ENCODE results near the gene WDR62.

DNA sequence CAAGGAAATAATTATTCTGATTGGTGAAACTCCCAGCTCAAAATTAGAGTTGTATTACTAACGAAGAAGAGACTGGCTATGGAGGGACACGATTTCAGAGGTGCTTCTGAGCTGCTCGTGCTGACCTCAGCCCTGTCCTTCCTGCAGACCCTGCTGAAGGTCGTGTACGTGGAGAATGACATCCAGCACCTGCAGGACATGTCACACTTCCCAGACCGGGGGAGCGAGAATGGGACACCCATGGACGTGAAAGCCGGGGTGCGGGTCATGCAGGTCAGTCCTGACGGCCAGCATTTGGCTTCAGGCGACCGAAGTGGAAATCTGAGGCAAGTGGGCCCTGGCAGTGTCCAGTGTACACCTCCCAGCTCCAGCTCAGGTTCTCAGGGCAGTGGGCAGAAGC, 28.2 kb downstream of the WDR62 start:
- no peak for TF ChIP-seq EZH2 (IDR thresholded peaks at IDR 0.05; ENCODE audit: low read length)
- TF ChIP-seq, protein P1, sequence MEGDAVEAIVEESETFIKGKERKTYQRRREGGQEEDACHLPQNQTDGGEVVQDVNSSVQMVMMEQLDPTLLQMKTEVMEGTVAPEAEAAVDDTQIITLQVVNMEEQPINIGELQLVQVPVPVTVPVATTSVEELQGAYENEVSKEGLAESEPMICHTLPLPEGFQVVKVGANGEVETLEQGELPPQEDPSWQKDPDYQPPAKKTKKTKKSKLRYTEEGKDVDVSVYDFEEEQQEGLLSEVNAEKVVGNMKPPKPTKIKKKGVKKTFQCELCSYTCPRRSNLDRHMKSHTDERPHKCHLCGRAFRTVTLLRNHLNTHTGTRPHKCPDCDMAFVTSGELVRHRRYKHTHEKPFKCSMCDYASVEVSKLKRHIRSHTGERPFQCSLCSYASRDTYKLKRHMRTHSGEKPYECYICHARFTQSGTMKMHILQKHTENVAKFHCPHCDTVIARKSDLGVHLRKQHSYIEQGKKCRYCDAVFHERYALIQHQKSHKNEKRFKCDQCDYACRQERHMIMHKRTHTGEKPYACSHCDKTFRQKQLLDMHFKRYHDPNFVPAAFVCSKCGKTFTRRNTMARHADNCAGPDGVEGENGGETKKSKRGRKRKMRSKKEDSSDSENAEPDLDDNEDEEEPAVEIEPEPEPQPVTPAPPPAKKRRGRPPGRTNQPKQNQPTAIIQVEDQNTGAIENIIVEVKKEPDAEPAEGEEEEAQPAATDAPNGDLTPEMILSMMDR (optimal IDR thresholded peaks at IDR 0.05 in 1 of 3, IDR thresholded peaks at IDR 0.05 in 1 of 3, conservative IDR thresholded peaks at IDR 0.05 in 1 of 3; ENCODE audit: extremely low read depth in 1 of 3, insufficient read depth in 2 of 3, low read length in 3 of 3) = no peak
